Naive thymus-derived CD4-positive, alpha-beta T cell (primary cell): Measurements from ENCODE around the gene EDIL3. TPM values are rescaled to one million over a fixed set of nuclear protein-coding genes. Genes with fewer than 3 reads are reported as not detected.

Experiments used
- ATAC-seq: fragments of 150-1000 bp; cut with Tn5 transposase; 2 replicates; pipeline ENCODE4 v1.10.0; 2021; ENCODE audit warnings: mild to moderate bottlenecking, moderate library complexity
- CTCF ChIA-PET: fragments of 350-600 bp; sonication (Branson Sonifier 250); formaldehyde crosslinking; loops from one replicate; lab custom pipeline; 2021; ENCODE audit warnings: antibody characterized with exemption; lab: Charles Lee
- POLR2A ChIA-PET: fragments of 350-600 bp; sonication (Branson Sonifier 250); formaldehyde crosslinking; loops from one replicate; lab custom pipeline; 2021; ENCODE audit warnings: antibody characterized with exemption, inconsistent platforms; lab: Charles Lee
- DNase-seq, 9 donors: peaks; one replicate each; pipeline versions ENCODE4 v3.0.0 to v3.0.0-alpha.2; 2020 to 2022; ENCODE audit warnings: mixed read lengths in 1 of 9
- H3K27ac ChIP-seq: one replicate; pipeline ENCODE4 v1.7.0; 2013; ENCODE audit warnings: mild to moderate bottlenecking, low read depth, low read length, moderate library complexity
- H3K27me3 ChIP-seq, 2 donors: one replicate each; pipeline ENCODE4 v1.7.0; 2013; ENCODE audit warnings: low read length in 2 of 2, mild to moderate bottlenecking in 2 of 2, moderate library complexity in 2 of 2; ENCODE audit not compliant: control insufficient read depth in 2 of 2, insufficient read depth in 2 of 2
- H3K36me3 ChIP-seq, 3 experiments: 1 replicate in 2 of 3; 2 replicates in 1 of 3; pipeline ENCODE4 v1.7.0; 2013; ENCODE audit warnings: low read length in 3 of 3, mild to moderate bottlenecking in 3 of 3, moderate library complexity in 1 of 3; ENCODE audit not compliant: insufficient read depth in 3 of 3, control insufficient read depth in 2 of 3
- H3K4me1 ChIP-seq, 2 donors: one replicate each; pipeline ENCODE4 v1.7.0; 2013; ENCODE audit warnings: low read length in 2 of 2, mild to moderate bottlenecking in 2 of 2, moderate library complexity in 1 of 2; ENCODE audit not compliant: control insufficient read depth in 2 of 2, insufficient read depth in 2 of 2
- H3K4me3 ChIP-seq: 2 replicates; pipeline ENCODE4 v1.7.0; 2013; ENCODE audit warnings: mild to moderate bottlenecking, low read length
- H3K9me3 ChIP-seq, 3 experiments: 1 replicate in 2 of 3; 2 replicates in 1 of 3; pipeline ENCODE4 v1.7.0; 2013; ENCODE audit warnings: low read length in 3 of 3; ENCODE audit not compliant: control insufficient read depth in 2 of 3
- H3K27ac Mint-ChIP-seq, 9 donors: one replicate each; pipeline ENCODE4 v1.8.0; 2020 to 2022; ENCODE audit warnings: mixed read lengths in 9 of 9, mild to moderate bottlenecking in 8 of 9, moderate library complexity in 5 of 9, inconsistent platforms in 2 of 9
- H3K27me3 Mint-ChIP-seq, 5 donors: one replicate each; pipeline ENCODE4 v1.8.0; 2021 to 2022; ENCODE audit warnings: mixed read lengths in 5 of 5, mild to moderate bottlenecking in 1 of 5
- H3K36me3 Mint-ChIP-seq, 5 donors: one replicate each; pipeline ENCODE4 v1.8.0; 2020 to 2022; ENCODE audit warnings: mixed read lengths in 5 of 5, mild to moderate bottlenecking in 3 of 5, inconsistent platforms in 1 of 5
- H3K4me1 Mint-ChIP-seq, 7 donors: one replicate each; pipeline ENCODE4 v1.8.0; 2020 to 2022; ENCODE audit warnings: mixed read lengths in 7 of 7, mild to moderate bottlenecking in 3 of 7, inconsistent platforms in 1 of 7
- H3K4me3 Mint-ChIP-seq, 10 donors: one replicate each; pipeline ENCODE4 v1.8.0; 2020 to 2022; ENCODE audit warnings: mild to moderate bottlenecking in 10 of 10, mixed read lengths in 10 of 10, moderate library complexity in 6 of 10, inconsistent platforms in 2 of 10
- H3K9me3 Mint-ChIP-seq, 11 donors: one replicate each; pipeline ENCODE4 v1.8.0; 2020 to 2022; ENCODE audit warnings: mixed read lengths in 11 of 11, mild to moderate bottlenecking in 4 of 11, inconsistent platforms in 1 of 11, moderate library complexity in 1 of 11
- intact Hi-C, 2 donors: fragments of 100-400 bp; cut with micrococcal nuclease; formaldehyde crosslinking; loops; one replicate each; pipeline ENCODE4 v1.15.1; 2023
- polyA plus RNA-seq, 2 donors: library from polyadenylated mRNA; unstranded; fragments of 300-500 nt; fragmentation: Illumina TruSeq; gene quantifications; one replicate each; pipeline ENCODE4 v1.2.3, GENCODE V29; 2021
- total RNA-seq, 6 experiments: library from RNA in 5 of 6; stranded (reverse) in 5 of 6; gene quantifications; 1 replicate in 5 of 6; 2 replicates in 1 of 6; pipeline ENCODE4 v1.2.3 and lab custom pipeline; 2021 to 2026

EDIL3 gene
- total and polyA plus RNA-seq, 7 experiments from 2014 or later: not detected

DNA sequence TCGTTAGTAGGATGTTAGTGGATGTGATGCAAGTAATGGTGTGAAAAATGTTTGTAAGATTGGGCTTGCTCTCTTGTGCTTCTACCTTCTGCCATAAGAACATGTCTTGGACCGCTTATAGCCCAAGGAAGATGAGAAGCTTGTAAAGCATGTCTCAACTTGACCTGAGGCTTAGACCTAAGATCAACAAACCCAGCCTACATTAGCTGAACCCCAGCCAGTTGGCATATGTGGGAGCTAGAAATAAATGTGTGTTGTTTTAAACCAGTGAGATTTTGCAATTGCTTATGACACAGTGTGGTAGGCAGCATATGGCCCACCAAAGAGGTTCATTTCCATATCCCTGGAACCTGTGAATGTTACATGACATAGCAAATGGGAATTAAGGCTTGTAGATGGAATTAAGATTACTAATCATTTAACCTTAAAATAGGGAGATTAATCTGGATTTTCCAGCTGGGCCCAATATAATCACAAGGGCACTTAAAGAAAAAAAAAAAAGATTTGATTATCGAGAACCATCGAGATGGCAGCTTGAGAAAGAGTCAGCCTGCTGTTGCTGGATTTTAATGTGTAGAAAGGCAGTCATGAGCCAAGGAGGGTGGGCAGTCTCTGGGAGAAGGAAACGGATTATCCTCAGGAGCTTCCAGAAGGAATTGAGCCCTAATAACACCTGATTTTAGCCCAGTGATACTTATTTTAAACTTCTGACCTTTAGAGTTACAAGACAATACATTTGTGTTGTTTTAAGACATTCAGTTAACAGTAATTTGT, 27.3 kb upstream of the EDIL3 start:
- Mint-ChIP-seq H3K9me3 (peaks cover 0 to 18% (median 3%) of the 10 kb centered on the region in 11 donors), H3K36me3 (no peaks in the 10 kb centered on the region), H3K27me3 (no peaks in the 10 kb centered on the region), H3K27ac (no peak overlapping the region), H3K4me1 (no peaks in the 10 kb centered on the region), H3K4me3 (no peak overlapping the region)
- ChIA-PET POLR2A (no interaction called here), CTCF (no interaction called here)
- intact Hi-C loops: no loop called here
- no peak overlapping the region for H3K27ac ChIP-seq
- H3K4me3 ChIP-seq: no peak overlapping the region
- no peaks in the 10 kb centered on the region for H3K4me1 ChIP-seq
- no peaks in the 10 kb centered on the region for H3K9me3 ChIP-seq
- no peak for DNase-seq
- no peak for ATAC-seq
- no peaks in the 10 kb centered on the region for H3K36me3 ChIP-seq
- no peaks in the 10 kb centered on the region for H3K27me3 ChIP-seq

DNA sequence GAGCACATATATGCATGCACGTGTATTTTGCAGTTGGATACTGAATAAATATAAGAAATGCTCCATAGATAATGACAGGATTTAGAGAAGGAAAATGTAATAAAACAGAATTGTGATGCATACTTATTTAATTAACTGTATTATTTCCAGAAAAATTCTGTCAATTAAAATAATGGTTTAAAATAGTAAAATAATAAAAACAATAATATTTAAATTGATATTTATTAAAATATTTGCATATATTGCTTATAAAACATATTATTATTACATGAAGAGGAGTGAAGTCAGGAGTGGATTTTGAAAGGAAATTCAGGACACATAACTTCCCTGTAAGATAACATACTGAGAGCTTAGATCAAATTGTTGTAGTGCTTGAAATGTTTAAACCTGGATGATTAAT, 21.4 kb upstream of the EDIL3 start:
- Mint-ChIP-seq H3K9me3 (peaks cover 0 to 5% (median 0%) of the 10 kb centered on the region in 11 donors), H3K4me1 (no peaks in the 10 kb centered on the region), H3K27me3 (no peaks in the 10 kb centered on the region), H3K36me3 (no peaks in the 10 kb centered on the region), H3K27ac (no peak overlapping the region), H3K4me3 (no peak overlapping the region)
- intact Hi-C loops: no loop called here
- ATAC-seq (no peak), DNase-seq (no peak)
- no peak overlapping the region for H3K4me3 ChIP-seq
- H3K9me3 ChIP-seq: no peaks in the 10 kb centered on the region
- ChIA-PET POLR2A (no interaction called here), CTCF (no interaction called here)
- no peaks in the 10 kb centered on the region for H3K4me1 ChIP-seq
- no peaks in the 10 kb centered on the region for H3K27me3 ChIP-seq
- H3K27ac ChIP-seq: no peak overlapping the region
- no peaks in the 10 kb centered on the region for H3K36me3 ChIP-seq

DNA sequence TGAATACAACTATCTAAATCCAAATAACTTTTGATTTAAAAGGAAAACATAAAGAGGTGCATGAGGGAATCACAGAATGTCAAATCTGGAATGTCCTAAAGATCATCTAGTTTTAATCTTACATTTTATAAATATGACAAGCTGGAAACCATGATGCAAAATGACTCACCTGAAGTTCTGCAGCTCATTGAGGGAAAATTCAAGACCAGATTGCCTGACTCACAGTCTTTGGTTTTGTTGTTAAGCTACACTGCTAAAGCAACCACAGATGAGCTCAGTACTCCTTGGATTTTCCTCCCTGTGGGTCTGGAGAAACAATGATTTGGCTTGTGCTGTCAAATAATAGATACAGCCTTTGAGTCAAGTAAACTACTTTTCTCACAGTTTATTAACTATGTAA, 19.1 kb upstream of the EDIL3 start:
- Mint-ChIP-seq H3K4me3 (no peak overlapping the region), H3K27me3 (no peaks in the 10 kb centered on the region), H3K27ac (no peak overlapping the region), H3K36me3 (no peaks in the 10 kb centered on the region), H3K4me1 (no peaks in the 10 kb centered on the region), H3K9me3 (peaks cover 0 to 5% (median 0%) of the 10 kb centered on the region in 11 donors)
- no peaks in the 10 kb centered on the region for H3K27me3 ChIP-seq
- H3K9me3 ChIP-seq: no peaks in the 10 kb centered on the region
- H3K27ac ChIP-seq: no peak overlapping the region
- ATAC-seq (no peak), DNase-seq (no peak)
- H3K4me1 ChIP-seq: no peaks in the 10 kb centered on the region
- no peak overlapping the region for H3K4me3 ChIP-seq
- intact Hi-C loops: no loop called here
- ChIA-PET CTCF (no interaction called here), POLR2A (no interaction called here)
- no peaks in the 10 kb centered on the region for H3K36me3 ChIP-seq

DNA sequence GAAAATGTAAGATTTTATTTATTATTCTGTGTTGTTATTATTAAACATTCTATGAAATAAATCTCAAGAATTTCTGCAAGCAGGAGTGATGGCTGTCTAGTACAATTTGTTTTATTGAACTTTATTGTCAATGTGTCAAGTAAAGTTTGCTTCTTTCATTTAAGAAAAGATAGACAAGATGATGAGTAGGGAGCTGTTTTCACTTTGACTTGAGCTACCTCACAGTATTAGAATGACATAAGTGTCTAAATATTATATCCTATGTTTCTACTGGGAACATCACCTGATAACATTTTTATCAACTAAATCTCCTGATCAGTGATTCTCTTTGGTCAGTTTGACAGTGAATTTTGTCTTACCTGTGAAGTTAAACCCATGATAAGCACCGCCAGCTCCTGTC, 12.7 kb upstream of the EDIL3 start:
- intact Hi-C loops: no loop called here
- DNase-seq: no peak
- no peaks in the 10 kb centered on the region for H3K36me3 Mint-ChIP-seq
- no peaks in the 10 kb centered on the region for H3K27me3 ChIP-seq
- no peaks in the 10 kb centered on the region for H3K4me1 Mint-ChIP-seq
- H3K4me3 Mint-ChIP-seq: no peak overlapping the region
- peaks cover 0 to 6% (median 0%) of the 10 kb centered on the region in 11 donors for H3K9me3 Mint-ChIP-seq
- H3K9me3 ChIP-seq: no peaks in the 10 kb centered on the region
- H3K4me3 ChIP-seq: no peak overlapping the region
- ChIA-PET CTCF (no interaction called here), POLR2A (no interaction called here)
- H3K4me1 ChIP-seq: no peaks in the 10 kb centered on the region
- no peaks in the 10 kb centered on the region for H3K27me3 Mint-ChIP-seq
- H3K27ac Mint-ChIP-seq: no peak overlapping the region
- H3K36me3 ChIP-seq: no peaks in the 10 kb centered on the region
- ATAC-seq: no peak
- H3K27ac ChIP-seq: no peak overlapping the region

DNA sequence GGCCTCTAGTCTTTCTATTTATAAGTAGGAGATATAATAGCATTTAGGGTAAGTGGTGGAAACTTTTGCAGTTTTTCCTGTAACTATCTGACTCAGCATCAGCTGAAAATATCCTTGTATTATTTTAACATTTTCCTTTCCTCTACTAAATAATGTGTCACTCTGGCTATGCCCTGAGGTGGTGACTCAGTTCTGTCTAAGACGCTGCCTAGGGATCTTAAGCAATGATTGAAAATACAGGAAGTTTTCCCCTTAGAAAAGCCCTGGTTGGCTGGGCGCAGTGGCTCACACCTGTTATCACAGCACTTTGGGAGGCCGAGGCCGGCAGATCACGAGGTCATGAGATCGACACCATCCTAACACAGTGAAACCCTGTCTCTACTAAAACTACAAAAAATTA, 9.3 kb upstream of the EDIL3 start:
- H3K36me3 ChIP-seq: no peaks in the 10 kb centered on the region
- ChIA-PET CTCF (no interaction called here), POLR2A (no interaction called here)
- no peaks in the 10 kb centered on the region for H3K27me3 ChIP-seq
- no peak overlapping the region for H3K27ac ChIP-seq
- no peak for DNase-seq
- no peak overlapping the region for H3K4me3 ChIP-seq
- intact Hi-C loops: no loop called here
- Mint-ChIP-seq H3K36me3 (no peaks in the 10 kb centered on the region), H3K27me3 (no peaks in the 10 kb centered on the region), H3K4me1 (no peaks in the 10 kb centered on the region), H3K27ac (no peak overlapping the region), H3K4me3 (no peak overlapping the region), H3K9me3 (peaks cover 0 to 8% (median 0%) of the 10 kb centered on the region in 11 donors)
- H3K4me1 ChIP-seq: no peaks in the 10 kb centered on the region
- no peaks in the 10 kb centered on the region for H3K9me3 ChIP-seq
- ATAC-seq: no peak

DNA sequence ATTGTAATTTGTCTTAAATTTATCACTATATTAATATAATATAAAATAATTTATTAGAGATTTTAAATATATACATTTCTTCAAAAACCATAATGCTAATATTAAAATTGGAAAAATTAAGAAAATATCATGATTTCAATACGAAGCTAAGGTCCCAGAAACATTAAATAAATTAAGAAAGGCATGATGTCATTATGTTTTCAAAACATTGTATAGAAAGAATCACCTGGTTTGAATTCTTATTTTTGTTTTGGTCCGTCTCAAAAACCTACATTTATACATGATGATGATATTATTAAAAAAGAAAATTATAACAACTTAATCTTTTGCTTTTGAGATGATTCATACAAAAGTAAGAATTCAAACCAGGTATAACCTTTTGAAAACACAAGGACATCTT, 8.2 kb upstream of the EDIL3 start:
- DNase-seq (no peak), ATAC-seq (no peak)
- Mint-ChIP-seq H3K36me3 (no peaks in the 10 kb centered on the region), H3K27ac (no peak overlapping the region), H3K4me1 (no peaks in the 10 kb centered on the region), H3K9me3 (peaks cover 0 to 5% (median 0%) of the 10 kb centered on the region in 11 donors), H3K27me3 (no peaks in the 10 kb centered on the region), H3K4me3 (no peak overlapping the region)
- H3K9me3 ChIP-seq: no peaks in the 10 kb centered on the region
- H3K27ac ChIP-seq: no peak overlapping the region
- H3K4me1 ChIP-seq: no peaks in the 10 kb centered on the region
- POLR2A ChIA-PET: no interaction called here
- no peak overlapping the region for H3K4me3 ChIP-seq
- intact Hi-C loops: no loop called here
- no peaks in the 10 kb centered on the region for H3K27me3 ChIP-seq
- CTCF ChIA-PET: no interaction called here
- H3K36me3 ChIP-seq: no peaks in the 10 kb centered on the region

DNA sequence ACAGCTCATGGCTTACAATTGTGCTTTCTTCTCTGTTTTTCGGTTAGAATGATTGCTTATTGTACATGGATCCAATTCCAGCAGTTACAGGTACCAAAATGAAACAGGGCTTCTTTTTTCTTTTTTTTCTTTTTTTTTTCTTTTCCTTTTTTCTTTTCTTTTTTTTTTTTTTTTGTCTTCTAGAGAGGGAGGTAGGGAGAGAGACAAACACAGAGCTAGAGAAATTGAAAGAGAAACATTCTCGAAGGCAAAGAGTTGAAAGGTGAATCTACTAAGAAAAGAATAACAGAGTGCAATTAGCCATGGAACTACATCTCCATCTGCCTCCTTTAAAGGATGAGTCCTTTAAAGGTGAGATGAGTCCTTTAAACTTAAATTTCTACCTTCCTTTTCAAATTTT, 1.0 kb upstream of the EDIL3 start:
- peaks cover 0 to 11% (median 3%) of the 10 kb centered on the region in 11 donors for H3K9me3 Mint-ChIP-seq
- H3K27ac ChIP-seq: no peak overlapping the region
- ChIA-PET POLR2A (no interaction called here), CTCF (no interaction called here)
- H3K4me3 ChIP-seq: no peak overlapping the region
- H3K9me3 ChIP-seq: no peaks in the 10 kb centered on the region
- no peak for ATAC-seq
- DNase-seq: no peak
- no peaks in the 10 kb centered on the region for H3K4me1 ChIP-seq
- H3K4me1 Mint-ChIP-seq: peaks cover 0 to 8% (median 6%) of the 10 kb centered on the region in 7 donors
- H3K27me3 Mint-ChIP-seq: peaks cover 35 to 55% (median 47%) of the 10 kb centered on the region in 5 donors
- no peaks in the 10 kb centered on the region for H3K36me3 ChIP-seq
- H3K27me3 ChIP-seq: no peaks in the 10 kb centered on the region
- H3K36me3 Mint-ChIP-seq: peaks cover 0 to 2% (median 0%) of the 10 kb centered on the region in 5 donors
- intact Hi-C loops: no loop called here
- H3K27ac Mint-ChIP-seq: no peak overlapping the region
- no peak overlapping the region for H3K4me3 Mint-ChIP-seq
